ENCODE data around the gene LRIG1.

Gene LRIG1

DNA sequence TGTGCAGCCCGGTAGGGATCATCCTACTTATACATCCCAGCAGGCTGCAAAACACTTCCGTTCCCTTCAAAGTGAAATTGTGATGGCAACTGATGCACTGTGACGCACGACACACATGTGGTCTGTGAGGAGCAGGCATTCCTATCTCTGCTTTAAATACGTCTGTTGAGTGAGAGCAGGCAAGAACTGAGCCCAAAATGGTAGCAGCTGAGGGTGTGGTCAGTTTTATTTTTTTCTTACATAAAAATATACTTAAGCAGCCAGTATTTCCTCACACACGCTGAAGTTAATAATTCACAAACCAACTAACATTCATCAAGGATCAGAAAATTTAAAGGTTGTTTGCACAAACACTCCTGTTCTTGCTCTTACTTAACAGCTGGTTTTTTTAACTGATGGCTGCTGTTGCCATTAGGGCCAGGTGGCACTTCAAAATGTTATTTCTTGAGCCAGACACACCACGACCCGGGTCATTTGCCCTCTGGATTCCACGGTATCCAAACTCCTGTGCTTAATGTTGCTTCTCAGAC, 23.9 kb downstream of the LRIG1 start:
- TF ChIP-seq, protein P1, sequence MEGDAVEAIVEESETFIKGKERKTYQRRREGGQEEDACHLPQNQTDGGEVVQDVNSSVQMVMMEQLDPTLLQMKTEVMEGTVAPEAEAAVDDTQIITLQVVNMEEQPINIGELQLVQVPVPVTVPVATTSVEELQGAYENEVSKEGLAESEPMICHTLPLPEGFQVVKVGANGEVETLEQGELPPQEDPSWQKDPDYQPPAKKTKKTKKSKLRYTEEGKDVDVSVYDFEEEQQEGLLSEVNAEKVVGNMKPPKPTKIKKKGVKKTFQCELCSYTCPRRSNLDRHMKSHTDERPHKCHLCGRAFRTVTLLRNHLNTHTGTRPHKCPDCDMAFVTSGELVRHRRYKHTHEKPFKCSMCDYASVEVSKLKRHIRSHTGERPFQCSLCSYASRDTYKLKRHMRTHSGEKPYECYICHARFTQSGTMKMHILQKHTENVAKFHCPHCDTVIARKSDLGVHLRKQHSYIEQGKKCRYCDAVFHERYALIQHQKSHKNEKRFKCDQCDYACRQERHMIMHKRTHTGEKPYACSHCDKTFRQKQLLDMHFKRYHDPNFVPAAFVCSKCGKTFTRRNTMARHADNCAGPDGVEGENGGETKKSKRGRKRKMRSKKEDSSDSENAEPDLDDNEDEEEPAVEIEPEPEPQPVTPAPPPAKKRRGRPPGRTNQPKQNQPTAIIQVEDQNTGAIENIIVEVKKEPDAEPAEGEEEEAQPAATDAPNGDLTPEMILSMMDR (IDR thresholded peaks at IDR 0.05; ENCODE audit: low read depth, low read length): no peak
- H3K4me3 ChIP-seq (ENCODE audit: low read depth, low read length): no peak overlapping the region

DNA sequence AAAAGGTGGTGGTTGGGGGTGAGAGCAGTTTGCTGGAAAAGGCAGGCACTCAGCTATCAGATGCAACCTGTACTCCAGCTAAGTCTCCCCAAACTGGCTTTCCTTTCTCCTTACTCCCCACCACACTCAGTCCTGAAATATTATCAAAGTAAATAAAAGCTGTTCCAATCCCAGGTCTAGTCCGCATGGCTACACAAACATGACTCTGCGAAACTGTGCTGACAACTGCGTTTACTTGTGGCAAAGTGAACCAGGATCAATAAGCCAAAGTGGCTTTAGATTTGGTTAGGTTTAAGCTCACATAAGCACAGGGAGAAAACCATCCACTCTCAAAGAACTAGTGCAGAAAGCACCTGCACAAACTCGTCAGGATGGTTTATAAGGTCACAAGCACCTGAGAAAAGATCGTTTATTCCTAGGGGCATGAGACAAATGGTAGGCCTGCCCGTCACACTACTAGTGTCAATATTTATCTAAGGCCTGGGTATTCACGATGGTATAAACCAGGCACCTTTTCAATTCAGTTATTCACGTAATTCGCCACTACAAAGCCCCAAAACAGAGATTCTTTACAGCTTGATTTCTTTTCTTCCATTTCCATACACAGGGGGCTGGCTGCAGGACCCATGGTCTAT, 25.3 kb downstream of the LRIG1 start:
- TF ChIP-seq, protein P1 (IDR thresholded peaks at IDR 0.05; ENCODE audit: low read depth, low read length): no peak
- no peak overlapping the region for H3K4me3 ChIP-seq (ENCODE audit: low read depth, low read length)

DNA sequence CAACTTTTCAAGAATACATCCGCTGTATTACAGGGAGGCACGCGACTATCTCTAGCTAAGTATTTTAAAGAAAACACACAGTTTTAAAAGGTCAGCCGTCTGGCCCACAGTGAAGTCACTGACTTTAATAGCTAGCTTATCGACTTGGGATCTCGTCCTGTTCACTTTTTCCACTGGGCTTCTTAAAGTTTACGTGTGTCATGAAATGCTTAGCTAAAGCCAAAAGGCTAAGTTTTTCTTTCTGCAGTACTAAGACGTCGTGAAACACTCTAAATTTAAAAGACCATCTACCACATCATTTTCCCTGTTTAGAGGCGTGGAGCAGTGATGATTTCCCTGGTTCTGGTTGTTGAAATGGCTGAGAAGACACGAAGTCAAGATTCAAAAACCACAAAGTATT, 27.1 kb downstream of the LRIG1 start:
- no peak overlapping the region for H3K4me3 ChIP-seq (ENCODE audit: low read depth, low read length)
- TF ChIP-seq, protein P1 (IDR thresholded peaks at IDR 0.05; ENCODE audit: low read depth, low read length): no peak

DNA sequence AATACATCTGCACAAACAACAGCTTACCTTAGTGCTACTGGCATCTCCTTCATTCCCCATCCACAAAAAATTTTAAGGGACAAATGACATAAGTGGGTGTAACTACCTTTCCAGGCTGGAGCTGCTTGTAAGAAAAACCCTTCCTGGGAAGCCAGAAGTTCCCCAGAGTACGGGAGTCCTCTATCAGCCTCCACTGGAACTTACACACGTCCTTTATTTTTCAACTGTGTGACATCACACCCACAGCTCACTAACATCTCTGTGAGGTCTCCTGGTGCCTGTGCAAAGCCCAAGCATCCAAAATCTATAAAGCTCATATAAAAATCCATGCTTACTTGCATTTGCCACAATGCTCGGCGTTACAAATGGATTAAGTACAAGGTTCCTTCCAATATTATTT, 27.6 kb downstream of the LRIG1 start:
- TF ChIP-seq, protein P1 (IDR thresholded peaks at IDR 0.05; ENCODE audit: low read depth, low read length): no peak
- peak overlapping the region; percentile 18; the same call in 1 of the 2 replicates for H3K4me3 ChIP-seq (ENCODE audit: low read depth, low read length)

DNA sequence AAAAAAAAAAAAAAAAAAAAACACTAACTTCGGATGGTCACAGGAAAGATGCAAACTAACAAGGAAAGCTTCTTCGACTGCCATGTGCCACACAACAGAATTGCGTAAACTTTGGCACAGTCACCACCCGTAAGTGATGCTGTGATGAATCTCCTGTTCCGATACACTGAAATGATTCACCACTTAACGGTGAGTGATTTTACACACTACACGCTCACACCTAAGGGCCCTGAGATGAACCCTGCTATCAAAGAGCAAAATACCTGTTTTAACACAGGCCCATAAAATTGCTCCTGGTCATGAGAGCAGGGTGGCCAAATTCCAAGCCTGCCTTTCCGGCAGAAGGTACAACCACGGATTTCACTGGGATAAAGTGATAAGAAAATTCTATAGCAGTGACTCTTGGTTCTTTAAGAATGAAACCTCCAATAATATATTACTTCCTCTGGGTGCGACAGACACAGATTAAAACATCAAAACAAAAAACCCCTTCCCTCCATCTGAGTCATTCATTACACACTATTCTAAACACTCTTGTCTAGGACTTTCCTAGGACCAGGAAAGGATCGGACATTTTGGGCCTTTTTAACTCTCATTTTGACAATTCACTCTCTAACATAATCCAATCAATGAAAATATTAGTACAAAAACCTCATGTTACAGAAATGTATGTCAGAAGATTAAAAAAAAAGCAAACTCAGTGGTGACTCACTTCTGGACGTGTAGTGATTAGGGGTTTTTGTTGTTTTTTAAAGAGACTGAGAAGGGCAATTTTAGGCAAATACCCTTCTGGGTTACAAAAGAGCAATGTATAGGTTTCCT, 28.3 kb downstream of the LRIG1 start:
- TF ChIP-seq, protein P1 (IDR thresholded peaks at IDR 0.05; ENCODE audit: low read depth, low read length): no peak
- H3K4me3 ChIP-seq (ENCODE audit: low read depth, low read length): peak overlapping the region; percentile 34; the same call in 1 of the 2 replicates

DNA sequence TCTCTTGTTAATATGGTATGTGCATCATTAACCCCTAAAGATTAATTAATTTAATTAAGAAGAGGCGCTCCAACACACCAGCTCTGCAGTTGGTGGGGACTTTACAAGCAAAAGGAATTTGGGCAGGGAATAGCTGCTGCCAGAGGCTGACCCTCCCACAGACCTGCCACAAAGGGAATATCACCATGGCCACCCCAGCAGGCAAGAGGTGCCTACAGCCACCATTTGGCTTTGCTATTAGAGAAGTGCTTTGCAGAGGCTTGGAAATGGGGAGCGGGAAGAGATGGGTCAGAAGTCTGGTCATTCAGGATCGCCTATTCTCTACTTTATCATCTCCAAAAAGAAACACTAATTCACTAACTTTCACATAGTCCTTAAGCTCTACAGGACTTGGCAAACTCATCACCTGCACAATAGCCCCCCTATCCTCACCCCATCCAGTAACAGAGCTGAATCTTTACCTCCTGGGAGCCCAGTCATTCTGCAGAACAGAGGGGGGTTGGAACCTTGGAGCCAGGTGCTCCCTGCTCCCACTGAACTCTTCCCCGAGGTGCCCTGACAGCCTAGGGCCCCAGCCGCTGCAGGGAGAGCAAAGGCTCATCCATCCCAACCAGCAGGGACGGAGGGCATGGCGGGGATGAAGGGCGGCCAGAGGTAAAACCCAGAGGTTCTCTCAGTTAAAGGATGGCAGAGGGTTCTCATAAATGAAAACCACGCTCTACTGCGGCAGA, 29.7 kb downstream of the LRIG1 start:
- no peak overlapping the region for H3K4me3 ChIP-seq (ENCODE audit: low read depth, low read length)

More for the DNA sequence above, 29.7 kb downstream of the LRIG1 start:
- TF ChIP-seq, protein P1 (IDR thresholded peaks at IDR 0.05; ENCODE audit: low read depth, low read length): no peak

Data from WI38 (cell line).